Epithelial cell of prostate (primary cell): ENCODE data around the gene FRG2.
"Not testable (repeated sequence)": the region's sequence is repeated elsewhere in the genome, so short reads cannot be mapped to it uniquely, and the experiment has no call there.

ENCODE experiments used
- DNase-seq: peaks from one replicate; pipeline ENCODE4 v3.0.0-alpha.2; 2011; ENCODE audit warnings: low read depth, low spot score
- H3K27ac ChIP-seq: fragments of 450-650 bp; 2 replicates; pipeline ENCODE4 v1.5.1; 2017; ENCODE audit warnings: mild to moderate bottlenecking

FRG2 gene

DNA sequence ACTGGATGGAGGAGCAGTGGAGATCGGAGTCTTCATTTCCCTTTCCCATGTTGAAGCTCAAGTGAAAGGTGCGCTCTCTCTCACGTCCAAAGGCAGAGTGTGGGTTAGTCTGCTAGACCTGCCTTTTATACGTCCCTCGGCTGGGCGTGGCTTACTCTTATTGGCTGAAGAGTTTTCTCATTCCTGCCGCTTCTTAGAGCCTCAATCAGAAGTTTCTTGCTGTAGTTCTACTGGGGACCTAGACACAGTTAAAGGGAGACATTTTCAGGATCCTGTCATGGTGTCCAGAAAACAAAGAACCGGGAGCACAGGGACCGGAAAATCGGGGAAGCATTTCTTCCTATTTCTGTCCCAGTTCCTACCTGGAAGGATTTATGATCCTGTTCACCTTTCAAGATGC is at the start of gene FRG2:
Gene FRG2, minus strand, starts transcription at position 101 of the 400 bp plus-strand sequence. Its CDS starts 52 bp downstream, at position 49.
- DNase-seq, H3K27ac ChIP-seq: not testable (repeated sequence)

- DNase-seq, H3K27ac ChIP-seq: not testable (repeated sequence)
Observed at GRCh38 chr4:190068351-190068750, 41.3 kb upstream of the FRG2 start.

DNA sequence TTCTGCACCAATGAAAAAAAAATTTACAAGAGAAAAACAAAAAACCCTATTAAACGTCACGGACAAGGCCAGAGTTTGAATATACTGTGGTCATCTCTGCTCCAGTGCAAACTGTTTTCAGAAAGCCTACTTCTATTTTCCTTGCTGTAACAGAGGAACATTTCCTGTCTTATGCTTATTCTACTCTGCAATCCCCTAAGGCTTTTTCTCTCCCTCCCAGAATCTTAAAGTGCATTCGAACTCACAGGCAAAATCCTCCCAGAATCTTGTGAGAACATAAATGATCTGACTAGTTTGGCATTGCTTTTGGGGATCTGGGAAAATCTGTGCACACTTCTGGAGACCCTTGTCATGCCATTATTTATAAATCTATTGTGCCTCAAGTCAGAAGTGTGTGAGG is 37.7 kb upstream of the FRG2 start:
- not testable (repeated sequence) for DNase-seq, H3K27ac ChIP-seq

GRCh38 chr4:190064342-190064741 is 37.3 kb upstream of the FRG2 start, which contains the start of gene DBET:
TSS of gene DBET (plus strand) at chr4:190064502.
- DNase-seq, H3K27ac ChIP-seq: not testable (repeated sequence)

DNA sequence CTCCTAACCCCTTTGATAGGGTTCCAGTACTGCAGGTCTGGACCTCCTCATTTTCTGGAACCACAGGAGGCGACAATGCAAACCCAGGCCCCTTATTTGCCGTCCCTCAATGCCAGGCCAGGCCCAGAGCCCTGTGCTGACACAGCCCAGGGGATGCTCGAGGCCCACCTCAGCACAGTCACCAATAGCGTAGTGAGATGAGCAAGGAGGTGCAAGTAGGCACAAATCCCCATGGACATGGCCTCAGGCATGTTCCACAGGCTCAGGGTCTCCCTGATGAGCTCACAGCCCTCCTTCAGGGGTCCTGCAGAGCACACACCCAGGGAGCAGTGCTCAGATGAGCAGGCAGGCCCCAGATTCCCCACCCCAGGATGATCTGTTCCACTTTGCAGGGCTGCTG is 31.9 kb upstream of the FRG2 start:
- not testable (repeated sequence) for H3K27ac ChIP-seq, DNase-seq

GRCh38 chr4:190049378-190050239 is 22.6 kb upstream of the FRG2 start:
- DNase-seq, H3K27ac ChIP-seq: not testable (repeated sequence)

GRCh38 chr4:190047627-190048026 is 20.6 kb upstream of the FRG2 start:
- not testable (repeated sequence) for H3K27ac ChIP-seq, DNase-seq

DNA sequence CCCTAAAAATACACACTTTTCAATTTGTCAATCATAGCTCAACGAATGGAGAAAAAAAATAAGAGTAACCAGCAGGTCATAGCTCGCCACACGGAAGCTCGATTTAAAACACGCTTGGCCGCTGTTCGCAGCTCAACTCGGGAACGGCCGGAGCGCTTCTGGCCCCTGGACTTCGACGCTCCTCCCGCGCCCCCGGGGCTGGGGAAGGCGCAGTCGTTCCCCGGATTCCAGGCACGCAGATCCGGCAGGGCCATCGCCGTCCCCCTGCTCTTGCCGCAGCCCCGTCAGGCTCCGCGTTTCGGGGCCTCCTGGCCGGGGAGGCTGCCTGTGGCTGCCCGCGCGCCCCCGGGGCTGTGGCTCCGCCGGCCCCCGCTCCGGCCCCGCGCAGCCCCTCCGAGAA is 13.8 kb upstream of the FRG2 start:
- not testable (repeated sequence) for DNase-seq, H3K27ac ChIP-seq

DNA sequence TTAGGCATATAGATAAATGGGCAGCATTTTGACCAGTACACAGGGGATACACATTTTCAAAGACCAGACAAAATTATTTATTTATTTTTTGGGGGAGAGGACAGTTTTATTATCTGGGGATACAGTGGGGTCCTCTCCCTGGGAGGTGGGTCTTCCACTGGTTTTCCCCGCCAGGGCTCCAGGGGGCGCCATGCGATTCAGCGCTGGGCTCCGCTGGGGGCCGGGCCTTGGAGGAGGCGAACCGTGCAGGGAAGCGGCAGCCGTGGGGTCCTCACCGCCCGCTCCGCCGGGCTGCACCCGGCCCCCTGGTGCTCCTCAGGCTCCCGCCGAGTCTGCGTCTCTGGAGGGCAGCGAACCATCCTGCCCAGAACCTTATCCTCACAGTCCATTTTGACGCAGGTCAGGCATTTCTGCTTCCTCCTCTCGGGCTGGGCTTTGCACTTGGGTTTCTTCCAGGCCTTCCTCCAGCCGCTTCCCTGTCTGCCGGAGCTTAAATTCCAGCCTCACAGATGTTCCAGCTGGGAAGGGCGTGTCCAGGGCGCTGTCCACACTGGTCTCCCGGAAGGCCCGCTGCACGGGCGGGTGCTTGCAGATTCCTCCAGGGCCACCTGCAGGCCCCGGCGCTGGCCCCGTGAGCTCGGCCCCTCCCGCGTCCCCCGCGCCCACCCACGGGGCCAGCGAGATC is 10.8 kb upstream of the FRG2 start:
- not testable (repeated sequence) for H3K27ac ChIP-seq, DNase-seq

DNA sequence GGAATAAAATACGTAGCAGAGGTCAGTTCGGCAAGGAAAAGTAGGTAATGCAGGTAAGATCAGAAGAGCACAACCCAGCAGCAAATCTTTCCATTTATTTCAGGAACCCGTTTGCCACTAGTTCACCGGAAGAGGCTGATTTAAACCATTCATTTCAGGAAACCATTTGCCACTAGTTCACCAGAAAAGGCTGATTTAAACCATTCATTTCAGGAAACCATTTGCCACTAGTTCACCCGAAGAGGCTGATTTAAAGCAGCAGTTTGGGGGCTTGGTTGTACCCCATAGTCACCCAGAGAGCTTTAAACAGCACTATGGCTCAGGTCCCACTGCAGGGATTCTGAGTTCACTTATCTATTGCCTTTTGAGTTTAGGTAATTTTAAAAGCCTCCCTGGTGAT is 4.2 kb upstream of the FRG2 start:
- not testable (repeated sequence) for H3K27ac ChIP-seq, DNase-seq

- DNase-seq, H3K27ac ChIP-seq: not testable (repeated sequence)
Observed at GRCh38 chr4:190022614-190023281, 4.3 kb downstream of the FRG2 start.

GRCh38 chr4:190021973-190022372 is 5.1 kb downstream of the FRG2 start:
- H3K27ac ChIP-seq, DNase-seq: not testable (repeated sequence)

GRCh38 chr4:190020790-190021717 is 6.0 kb downstream of the FRG2 start:
- no peak overlapping the region for H3K27ac ChIP-seq
- DNase-seq, result no peak

GRCh38 chr4:190019859-190020463 is 7.1 kb downstream of the FRG2 start:
- not testable (repeated sequence) for DNase-seq

DNA sequence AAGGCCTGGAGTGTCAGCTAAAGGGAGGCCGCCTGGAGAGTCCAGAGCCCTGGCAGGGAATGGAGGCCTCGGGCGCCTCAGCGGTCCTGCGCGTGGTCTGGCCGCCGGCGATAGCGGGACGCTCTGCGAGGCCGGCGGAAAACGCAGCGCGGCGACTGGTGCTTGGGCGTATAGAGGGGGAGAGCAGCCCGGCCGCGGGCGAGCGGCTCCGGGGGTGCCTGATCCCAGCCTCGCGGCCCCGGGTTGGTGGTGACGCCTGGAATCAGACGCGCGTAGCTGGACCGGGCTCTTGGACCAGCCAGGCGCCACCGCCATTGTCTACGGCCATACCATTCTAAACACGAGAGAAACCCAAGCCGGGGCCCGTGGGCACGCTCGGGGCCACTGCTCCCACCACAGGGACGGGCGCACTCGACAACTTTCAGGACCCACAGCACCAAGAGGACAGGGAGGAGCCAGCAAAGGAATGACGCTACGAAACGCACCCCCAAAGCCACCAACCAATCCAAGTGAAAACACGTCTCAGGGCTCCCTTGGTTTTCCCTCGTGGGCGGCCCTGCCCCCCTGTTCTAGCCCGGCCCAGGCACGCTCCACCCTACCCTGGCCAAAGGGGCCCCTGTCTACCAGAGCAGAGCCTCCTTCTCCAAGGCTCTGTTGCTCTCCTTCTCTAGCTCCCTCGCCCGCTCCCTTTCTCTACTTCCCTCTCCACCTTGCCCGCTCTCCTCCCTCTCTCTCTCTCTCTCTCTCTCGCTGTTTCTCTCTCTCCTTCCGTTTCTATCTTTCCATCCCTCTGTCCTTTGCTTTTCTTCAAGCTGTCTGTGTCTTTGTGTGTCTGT is 7.8 kb downstream of the FRG2 start:
- H3K27ac ChIP-seq, result no peak overlapping the region
- DNase-seq, result no peak

More at GRCh38 chr4:190019859-190020463, 7.1 kb downstream of the FRG2 start:
- H3K27ac ChIP-seq, result not testable (repeated sequence)

DNA sequence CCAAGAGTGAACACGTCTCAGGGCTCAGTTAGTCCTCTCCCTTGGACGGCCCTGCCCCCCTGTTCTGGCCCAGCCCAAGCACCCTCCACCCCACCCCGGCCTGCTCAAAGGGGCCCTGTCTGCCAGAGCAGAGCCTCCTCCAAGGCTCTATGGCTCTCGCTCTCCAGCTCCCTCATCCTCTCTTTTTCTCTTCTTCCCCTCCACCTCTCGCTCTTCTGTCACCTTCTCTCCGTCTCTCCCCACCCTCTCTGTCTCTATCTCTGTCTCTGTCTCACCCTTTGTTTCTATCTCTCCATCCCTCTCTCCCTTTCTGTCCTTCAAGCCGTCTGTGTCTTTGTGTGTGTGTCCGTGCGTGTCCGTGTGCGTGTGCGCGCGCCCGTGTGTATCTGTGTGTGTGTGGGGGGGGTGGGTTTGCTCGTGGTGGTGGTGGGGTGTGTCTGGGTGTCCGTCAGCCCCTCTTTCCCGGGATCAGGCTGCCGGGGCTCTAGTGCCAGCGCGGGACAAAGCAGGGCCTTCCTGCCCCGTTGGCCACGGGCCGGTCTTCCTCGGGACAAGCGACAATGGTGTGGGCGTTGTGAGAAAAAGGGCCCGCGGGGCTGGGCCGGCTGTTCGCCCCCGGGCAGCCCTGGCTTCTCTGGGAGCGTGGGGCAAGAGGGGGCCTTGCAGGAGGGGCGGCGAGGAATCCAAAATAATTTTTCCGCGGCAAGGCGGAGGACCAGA is 8.7 kb downstream of the FRG2 start:
- no peak for DNase-seq
- H3K27ac ChIP-seq, result no peak overlapping the region

GRCh38 chr4:190017357-190018200 is 9.5 kb downstream of the FRG2 start:
- no peak overlapping the region for H3K27ac ChIP-seq
- DNase-seq, result no peak
